Upper lobe of right lung (tissue), 1 donor: Measurements from ENCODE around the gene PRKAR1B. TPM values are rescaled to one million over a fixed set of nuclear protein-coding genes. Genes with fewer than 3 reads are reported as not detected.

Experiments
- ATAC-seq: fragments of 200-7000 bp; cut with Tn5 transposase; one replicate; pipeline ENCODE4 v1.9.1; 2020; ENCODE audit warnings: mild to moderate bottlenecking, moderate library complexity
- DNase-seq: peaks from one replicate; pipeline ENCODE4 v3.0.0-alpha.2; 2020
- H3K27ac ChIP-seq: fragments of 200-600 bp; one replicate; pipeline ENCODE4 v1.8.0; 2022
- H3K27me3 ChIP-seq: fragments of 200-600 bp; one replicate; pipeline ENCODE4 v1.8.0; 2022; ENCODE audit warnings: mild to moderate bottlenecking
- H3K36me3 ChIP-seq: fragments of 200-600 bp; one replicate; pipeline ENCODE4 v1.8.0; 2022
- H3K4me1 ChIP-seq: fragments of 200-600 bp; one replicate; pipeline ENCODE4 v1.8.0; 2022
- H3K4me3 ChIP-seq: fragments of 200-600 bp; one replicate; pipeline ENCODE4 v1.8.0; 2022; ENCODE audit warnings: mild to moderate bottlenecking
- H3K9me3 ChIP-seq: fragments of 200-600 bp; one replicate; pipeline ENCODE4 v1.8.0; 2022
- intact Hi-C: fragments of 100-400 bp; cut with DNase I; formaldehyde crosslinking; loops from one replicate; pipeline ENCODE4 v1.11.0; 2022
- total RNA-seq: library from RNA; stranded (reverse); fragmentation: NEBNext Ultra II Directional; extraction: Animal tissue kit (Norgen Biotek cat#: 25700); gene quantifications from one replicate; pipeline ENCODE4 v1.2.1, GENCODE V29; 2021
- TF ChIP-seq, protein P1 (sequence below): fragments of 200-600 bp; IDR thresholded peaks from one replicate; pipeline ENCODE4 v1.8.0; 2022; ENCODE audit warnings: antibody characterized with exemption
- donor health status: DM: no; HTN: yes; CAD: no; lungs with severe emphysema.

PRKAR1B gene
- total RNA-seq, 1 donor from 2014 or later = 25.7 TPM

DNA sequence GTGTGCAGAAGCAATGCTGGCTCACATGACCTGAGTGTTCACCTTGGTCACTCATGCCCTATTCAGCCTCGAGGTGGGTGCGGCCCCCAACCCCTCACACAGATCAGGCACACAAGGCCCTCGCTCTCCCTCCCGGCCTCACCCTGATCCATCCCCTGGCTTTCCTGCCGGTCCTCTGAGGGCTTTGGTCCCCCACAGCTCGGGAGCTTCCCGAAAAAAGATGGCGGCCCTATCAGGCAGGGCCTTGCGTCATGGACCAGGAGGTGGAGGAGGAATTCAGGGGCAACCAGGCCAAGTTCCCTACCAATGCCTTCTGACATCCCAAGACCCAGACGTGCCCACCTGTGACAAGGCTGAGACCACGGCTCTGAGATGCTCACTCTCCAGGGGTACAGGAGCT is 44.3 kb downstream of the PRKAR1B start:
- Histone ChIP-seq H3K27me3 (no peaks in the 10 kb centered on the region), H3K27ac (no peak overlapping the region), H3K4me1 (no peaks in the 10 kb centered on the region), H3K36me3 (no peaks in the 10 kb centered on the region), H3K4me3 (no peak overlapping the region), H3K9me3 (peaks cover 9% of the 10 kb centered on the region)
- DNase-seq = peak; percentile 40
- ATAC-seq = no peak
- TF ChIP-seq, protein P1, sequence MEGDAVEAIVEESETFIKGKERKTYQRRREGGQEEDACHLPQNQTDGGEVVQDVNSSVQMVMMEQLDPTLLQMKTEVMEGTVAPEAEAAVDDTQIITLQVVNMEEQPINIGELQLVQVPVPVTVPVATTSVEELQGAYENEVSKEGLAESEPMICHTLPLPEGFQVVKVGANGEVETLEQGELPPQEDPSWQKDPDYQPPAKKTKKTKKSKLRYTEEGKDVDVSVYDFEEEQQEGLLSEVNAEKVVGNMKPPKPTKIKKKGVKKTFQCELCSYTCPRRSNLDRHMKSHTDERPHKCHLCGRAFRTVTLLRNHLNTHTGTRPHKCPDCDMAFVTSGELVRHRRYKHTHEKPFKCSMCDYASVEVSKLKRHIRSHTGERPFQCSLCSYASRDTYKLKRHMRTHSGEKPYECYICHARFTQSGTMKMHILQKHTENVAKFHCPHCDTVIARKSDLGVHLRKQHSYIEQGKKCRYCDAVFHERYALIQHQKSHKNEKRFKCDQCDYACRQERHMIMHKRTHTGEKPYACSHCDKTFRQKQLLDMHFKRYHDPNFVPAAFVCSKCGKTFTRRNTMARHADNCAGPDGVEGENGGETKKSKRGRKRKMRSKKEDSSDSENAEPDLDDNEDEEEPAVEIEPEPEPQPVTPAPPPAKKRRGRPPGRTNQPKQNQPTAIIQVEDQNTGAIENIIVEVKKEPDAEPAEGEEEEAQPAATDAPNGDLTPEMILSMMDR = no peak
- intact Hi-C loops = no loop called here

DNA sequence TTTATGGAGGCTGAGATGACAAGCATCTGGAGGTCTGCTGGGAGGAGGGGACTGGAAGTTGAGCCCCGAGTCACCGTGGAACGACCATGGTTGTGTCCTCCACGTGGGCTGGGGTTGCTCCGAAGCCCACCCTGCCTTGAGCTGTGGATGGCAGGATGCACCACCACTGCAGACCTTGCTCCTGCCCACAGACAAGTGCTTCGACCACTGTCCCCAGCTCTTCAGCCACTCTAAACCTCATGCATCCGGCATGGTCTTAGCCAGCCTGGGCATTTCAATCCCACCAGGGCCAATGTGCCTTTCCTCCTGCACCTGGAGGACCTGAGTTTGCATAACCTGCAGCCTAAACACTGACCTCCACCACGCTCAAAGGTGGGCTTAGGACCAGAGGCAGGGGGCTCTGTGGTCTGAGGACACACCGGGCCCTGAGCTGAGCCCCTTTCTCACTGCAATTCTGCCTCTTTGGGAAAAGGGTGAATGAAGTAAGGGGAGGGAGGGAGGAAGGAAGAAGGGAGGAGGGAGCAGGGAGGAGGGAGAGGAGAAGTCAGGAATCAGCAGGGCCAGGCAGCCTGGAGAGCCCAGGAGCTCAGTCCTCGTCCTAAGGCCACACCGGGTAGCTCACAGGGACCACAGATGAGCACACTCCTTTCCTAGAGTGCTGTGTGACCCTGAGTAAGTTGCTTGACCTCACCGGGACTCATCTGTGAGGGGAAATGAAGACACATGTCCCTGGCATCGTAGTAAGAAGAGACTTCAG is 45.4 kb downstream of the PRKAR1B start:
- Histone ChIP-seq H3K4me1 (no peaks in the 10 kb centered on the region), H3K4me3 (no peak overlapping the region), H3K27me3 (no peaks in the 10 kb centered on the region), H3K27ac (no peak overlapping the region), H3K36me3 (no peaks in the 10 kb centered on the region), H3K9me3 (peaks cover 5% of the 10 kb centered on the region)
- intact Hi-C loops = no loop called here
- DNase-seq = peak; percentile 11
- ATAC-seq = no peak
- TF ChIP-seq, protein P1 = no peak

DNA sequence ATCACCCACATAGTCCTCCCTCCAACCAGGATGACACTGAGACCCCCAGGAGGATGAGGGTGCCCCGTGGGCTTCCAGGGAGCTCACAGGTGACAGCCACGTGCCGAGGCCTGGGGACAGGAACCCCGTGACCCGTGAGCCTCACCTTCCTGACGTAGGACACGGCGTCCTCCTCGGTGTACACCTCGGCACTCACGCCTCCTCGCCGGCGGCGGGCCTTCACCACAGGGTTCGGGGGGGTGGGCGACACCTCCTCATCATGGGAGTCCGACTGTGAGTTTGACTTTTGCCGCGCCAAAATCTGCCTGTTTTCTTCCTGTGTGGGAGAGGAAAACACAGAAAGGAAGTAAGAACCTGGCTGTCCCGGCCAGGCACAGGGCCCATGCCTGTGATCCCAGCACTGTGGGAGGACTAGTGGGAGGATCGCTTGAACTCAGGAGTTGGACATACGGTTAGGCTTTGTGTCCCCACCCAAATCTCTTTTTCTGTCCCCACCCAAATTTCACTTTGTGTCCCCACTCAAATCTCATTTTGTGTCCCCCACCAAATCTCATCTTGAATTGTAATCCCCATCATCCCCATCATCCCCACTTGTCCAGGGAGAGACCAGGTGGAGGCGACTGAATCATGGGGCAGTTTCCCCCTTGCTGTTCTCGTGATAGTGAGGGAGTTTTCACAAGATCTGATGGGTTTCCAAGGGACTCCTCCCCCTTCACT is 46.5 kb downstream of the PRKAR1B start:
- no peak overlapping the region for H3K27ac ChIP-seq
- TF ChIP-seq, protein P1 = no peak
- ATAC-seq (no peak), DNase-seq (peak; percentile 60)
- no peaks in the 10 kb centered on the region for H3K27me3 ChIP-seq
- no peaks in the 10 kb centered on the region for H3K9me3 ChIP-seq
- no peaks in the 10 kb centered on the region for H3K36me3 ChIP-seq
- H3K4me1 ChIP-seq = no peaks in the 10 kb centered on the region
- intact Hi-C loops = no loop called here
- H3K4me3 ChIP-seq = no peak overlapping the region

DNA sequence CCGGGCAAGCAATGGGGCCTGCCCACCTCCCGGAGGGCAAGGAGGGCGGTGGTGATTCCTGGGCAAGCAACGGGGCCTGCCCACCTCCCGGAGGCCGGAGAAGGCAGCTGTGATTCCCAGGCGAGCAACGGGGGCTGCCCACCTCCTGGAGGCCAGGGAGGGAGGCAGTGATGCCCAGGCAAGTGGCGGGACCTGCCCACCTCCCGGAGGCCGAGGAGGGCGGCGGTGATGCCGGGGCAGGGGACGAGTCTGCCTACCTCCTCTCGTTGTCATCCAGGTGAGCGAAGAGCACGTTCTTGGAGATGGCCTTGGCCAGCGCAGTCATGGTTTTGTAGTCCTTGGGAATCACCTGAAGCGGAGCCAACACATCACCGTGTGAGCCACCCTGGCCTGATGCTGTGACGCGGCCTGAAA is 50.1 kb downstream of the PRKAR1B start:
- Histone ChIP-seq H3K4me1 (no peaks in the 10 kb centered on the region), H3K4me3 (no peak overlapping the region), H3K27me3 (no peaks in the 10 kb centered on the region), H3K27ac (no peak overlapping the region), H3K36me3 (no peaks in the 10 kb centered on the region), H3K9me3 (no peaks in the 10 kb centered on the region)
- ATAC-seq (no peak), DNase-seq (peak; percentile 47)
- intact Hi-C loops = no loop called here
- TF ChIP-seq, protein P1 = no peak

DNA sequence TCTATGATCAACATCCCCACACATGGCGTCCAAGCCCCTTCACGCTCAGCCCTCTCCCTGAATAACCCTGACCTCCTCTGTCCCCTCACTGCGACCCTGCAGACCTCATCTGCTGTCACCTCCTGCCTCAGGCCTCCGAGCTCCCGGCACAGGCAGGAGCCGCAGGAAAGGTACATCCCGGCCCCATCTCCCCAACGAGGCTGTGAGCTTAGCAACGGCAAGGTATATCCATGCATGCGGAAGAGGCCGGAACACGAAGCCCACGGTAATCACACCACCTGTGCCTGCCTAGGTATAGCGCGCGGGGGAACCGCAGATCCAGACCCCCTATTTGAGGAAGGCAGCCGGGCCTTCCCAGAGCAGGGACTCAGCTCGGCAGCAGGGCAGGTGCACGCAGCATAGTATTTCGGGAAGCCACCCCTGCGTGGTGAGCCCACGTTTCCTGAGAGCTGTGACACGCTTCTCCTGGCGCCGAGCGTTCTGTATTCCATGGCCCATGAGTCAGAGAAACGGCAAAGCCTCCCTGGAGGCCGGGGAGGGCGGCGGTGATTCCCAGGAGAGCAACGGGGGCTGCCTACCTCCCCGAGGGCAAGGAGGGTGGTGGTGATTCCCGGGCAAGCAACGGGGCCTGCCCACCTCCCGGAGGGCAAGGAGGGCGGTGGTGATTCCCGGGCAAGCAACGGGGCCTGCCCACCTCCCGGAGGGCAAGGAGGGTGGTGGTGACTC is 50.7 kb downstream of the PRKAR1B start:
- H3K9me3 ChIP-seq = no peaks in the 10 kb centered on the region
- intact Hi-C loops = no loop called here
- no peak overlapping the region for H3K4me3 ChIP-seq
- no peaks in the 10 kb centered on the region for H3K27me3 ChIP-seq
- DNase-seq = peak; percentile 43
- TF ChIP-seq, protein P1 = no peak
- H3K36me3 ChIP-seq = no peaks in the 10 kb centered on the region
- ATAC-seq = no peak
- no peak overlapping the region for H3K27ac ChIP-seq
- H3K4me1 ChIP-seq = no peaks in the 10 kb centered on the region
